PC-3 (cell line): Measurements from ENCODE around the gene WDR45. TPM values are rescaled to one million over a fixed set of nuclear protein-coding genes. Genes with fewer than 3 reads are reported as not detected.

Source experiments
- ATAC-seq: fragments of 200-7000 bp; cut with Tn5 transposase; 2 replicates; pipeline ENCODE4 v1.9.1; 2020; ENCODE audit warnings: mild to moderate bottlenecking, moderate library complexity
- BruUV-seq: library from RNA; stranded (reverse); fragments of 400-500 nt; replicated peaks from 2 replicates; lab custom pipeline; 2021; lab: Mats Ljungman, UMichigan
- CTCF ChIA-PET: fragments of 300-600 bp; sonication (Branson Sonifier 250); formaldehyde crosslinking; loops from one replicate; lab custom pipeline; 2022; ENCODE audit warnings: antibody characterized with exemption; lab: Charles Lee
- POLR2A ChIA-PET: fragments of 300-600 bp; sonication (Branson Sonifier 250); formaldehyde crosslinking; loops from one replicate; lab custom pipeline; 2022; ENCODE audit warnings: antibody characterized with exemption; ENCODE audit not compliant: unreplicated experiment; lab: Charles Lee
- DNase-seq: peaks from one replicate; pipeline ENCODE4 v3.0.0-alpha.2; 2015
- H2AFZ ChIP-seq: fragments of 300-600 bp; sonication (generic); 2 replicates; pipeline ENCODE4 v1.6.0; 2016; ENCODE audit warnings: antibody characterized with exemption, low read length
- H3F3A ChIP-seq: fragments of 300-600 bp; sonication (generic); one replicate; pipeline ENCODE4 v1.6.0; 2017; ENCODE audit warnings: antibody characterized with exemption, low read length, control low read depth, mild to moderate bottlenecking; ENCODE audit not compliant: unreplicated experiment
- H3K27ac ChIP-seq: fragments of 300-600 bp; sonication (generic); 2 replicates; pipeline ENCODE4 v1.5.1; 2016; ENCODE audit warnings: mild to moderate bottlenecking, low read length
- H3K27me3 ChIP-seq: fragments of 300-600 bp; sonication (generic); 2 replicates; pipeline ENCODE4 v1.6.1; 2016; ENCODE audit warnings: low read length, mixed read lengths
- H3K36me3 ChIP-seq: fragments of 300-600 bp; sonication (generic); 2 replicates; pipeline ENCODE4 v1.6.1; 2016; ENCODE audit warnings: low read depth, mixed run types, low read length, mixed read lengths
- H3K4me1 ChIP-seq: fragments of 300-600 bp; sonication (generic); 2 replicates; pipeline ENCODE4 v1.5.1; 2016; ENCODE audit warnings: low read length; ENCODE audit not compliant: insufficient read depth
- H3K4me2 ChIP-seq: fragments of 300-600 bp; sonication (generic); 2 replicates; pipeline ENCODE4 v1.6.0; 2016; ENCODE audit warnings: low read length
- H3K4me3 ChIP-seq: fragments of 300-600 bp; sonication (generic); 2 replicates; pipeline ENCODE4 v1.5.1; 2016; ENCODE audit warnings: mild to moderate bottlenecking, low read length, mixed read lengths
- H3K79me2 ChIP-seq: fragments of 300-600 bp; sonication (generic); 2 replicates; pipeline ENCODE4 v1.6.1; 2017; ENCODE audit warnings: low read length, mixed read lengths
- H3K9ac ChIP-seq: fragments of 300-600 bp; sonication (generic); 2 replicates; pipeline ENCODE4 v1.6.0; 2016; ENCODE audit warnings: mild to moderate bottlenecking, low read length
- H3K9me2 ChIP-seq: fragments of 300-600 bp; sonication (generic); replicated peaks from 2 replicates; pipeline ENCODE4 v1.6.1; 2016; ENCODE audit warnings: mixed run types, low read length, mixed read lengths
- H3K9me3 ChIP-seq: fragments of 300-600 bp; sonication (generic); 2 replicates; pipeline ENCODE4 v1.6.1; 2016; ENCODE audit warnings: low read length, mixed read lengths
- H4K20me1 ChIP-seq: fragments of 300-600 bp; sonication (generic); 2 replicates; pipeline ENCODE4 v1.6.1; 2016; ENCODE audit warnings: low read length, mixed read lengths
- CTCF ChIP-seq: fragments of 300-600 bp; sonication (generic); conservative IDR thresholded peaks from 2 replicates; pipeline ENCODE4 v1.5.1; 2017; ENCODE audit warnings: antibody characterized with exemption, low read depth, mild to moderate bottlenecking, low read length
- EZH2 ChIP-seq: fragments of 300-600 bp; sonication (generic); IDR thresholded peaks from one replicate; pipeline ENCODE4 v1.6.1; 2017; ENCODE audit warnings: antibody characterized with exemption, mild to moderate bottlenecking, low read length; ENCODE audit not compliant: unreplicated experiment
- EZH2phosphoT487 ChIP-seq: fragments of 300-600 bp; sonication (generic); IDR thresholded peaks from 2 replicates; pipeline ENCODE4 v1.6.1; 2018; ENCODE audit warnings: mild to moderate bottlenecking, antibody characterized with exemption, low read length, borderline replicate concordance
- intact Hi-C: fragments of 100-400 bp; cut with micrococcal nuclease; formaldehyde crosslinking; loops from 2 replicates; pipeline ENCODE4 v1.9.0; 2023
- total RNA-seq: library from RNA; depleted of rRNA; stranded (reverse); fragments of >200 nt; gene quantifications from 2 replicates; pipeline ENCODE4 v1.2.3, GENCODE V29; 2014

The WDR45 gene
- total RNA-seq, 1 experiment from 2014 or later = 27.2 TPM

GRCh38 chrX:49122499-49122898 is 42.8 kb upstream of the WDR45 start:
- no peak for DNase-seq
- ATAC-seq = no peak
- peak overlapping the region; percentile 98 for H3K4me3 ChIP-seq
- peaks cover 6% of the 10 kb centered on the region; the same call in 1 of the 2 replicates for H3K4me1 ChIP-seq
- H3K79me2 ChIP-seq = peaks cover 24% of the 10 kb centered on the region
- no peaks in the 10 kb centered on the region for H3K27me3 ChIP-seq
- H4K20me1 ChIP-seq = no peaks in the 10 kb centered on the region
- no peaks in the 10 kb centered on the region for H3K9me3 ChIP-seq
- H2AFZ ChIP-seq = no peak overlapping the region
- H3K9ac ChIP-seq = peak overlapping the region; percentile 92
- H3K36me3 ChIP-seq = peaks cover 7% of the 10 kb centered on the region; the same call in 1 of the 2 replicates
- TF ChIP-seq EZH2 (no peak), EZH2phosphoT487 (no peak), CTCF (no peak)
- CTCF ChIA-PET = no interaction called here
- peak overlapping the region; percentile 86 for H3K4me2 ChIP-seq
- no peaks in the 10 kb centered on the region for H3K9me2 ChIP-seq
- H3K27ac ChIP-seq = no peak overlapping the region
- no peaks in the 10 kb centered on the region for H3F3A ChIP-seq
- POLR2A ChIA-PET = interaction anchor here (0.6 kb wide), 1 partner anchor 425 kb away, joined by 4 read pairs; no protein-coding TSS in a partner anchor
- no TSS peak for BruUV-seq
- intact Hi-C loops = loop anchor here (5.0 kb wide), 1 partner anchor 40 kb away; the partner anchor contains the start of gene MAGIX

GRCh38 chrX:49120091-49120490 is 40.4 kb upstream of the WDR45 start:
- no peak overlapping the region for H3K9ac ChIP-seq
- CTCF ChIA-PET = no interaction called here
- H3K4me3 ChIP-seq = no peak overlapping the region
- peaks cover 24% of the 10 kb centered on the region for H3K79me2 ChIP-seq
- no peaks in the 10 kb centered on the region for H3K27me3 ChIP-seq
- no peaks in the 10 kb centered on the region for H3K9me3 ChIP-seq
- TF ChIP-seq EZH2phosphoT487 = no peak
- TF ChIP-seq CTCF = no peak; the same call in 1 of the 2 replicates
- TF ChIP-seq EZH2 = no peak
- no peak overlapping the region for H2AFZ ChIP-seq
- no peaks in the 10 kb centered on the region for H3F3A ChIP-seq
- H3K4me2 ChIP-seq = no peak overlapping the region
- intact Hi-C loops = loop anchor here (5.0 kb wide), 1 partner anchor 42 kb away; the partner anchor contains the start of gene MAGIX
- ATAC-seq = no peak
- H4K20me1 ChIP-seq = no peaks in the 10 kb centered on the region
- POLR2A ChIA-PET = no interaction called here
- no peak overlapping the region for H3K27ac ChIP-seq
- H3K4me1 ChIP-seq = peaks cover 6% of the 10 kb centered on the region; the same call in 1 of the 2 replicates
- no peaks in the 10 kb centered on the region for H3K9me2 ChIP-seq
- no peak for DNase-seq
- BruUV-seq = no TSS peak
- H3K36me3 ChIP-seq = peaks cover 7% of the 10 kb centered on the region; the same call in 1 of the 2 replicates

GRCh38 chrX:49117581-49117980 is 37.9 kb upstream of the WDR45 start:
- Histone ChIP-seq H3K4me2 (no peak overlapping the region), H3K9me3 (no peaks in the 10 kb centered on the region), H3F3A (no peaks in the 10 kb centered on the region), H3K9ac (no peak overlapping the region), H3K4me1 (peaks cover 5% of the 10 kb centered on the region; the same call in 1 of the 2 replicates), H3K27ac (no peak overlapping the region), H3K4me3 (no peak overlapping the region), H3K27me3 (no peaks in the 10 kb centered on the region), H3K36me3 (peaks cover 7% of the 10 kb centered on the region; the same call in 1 of the 2 replicates), H4K20me1 (no peaks in the 10 kb centered on the region), H3K9me2 (no peaks in the 10 kb centered on the region), H3K79me2 (peaks cover 14% of the 10 kb centered on the region), H2AFZ (no peak overlapping the region)
- BruUV-seq = no TSS peak
- CTCF ChIA-PET = no interaction called here
- no peak for TF ChIP-seq EZH2
- TF ChIP-seq EZH2phosphoT487 = no peak
- no peak for TF ChIP-seq CTCF
- DNase-seq = no peak
- ATAC-seq = no peak
- POLR2A ChIA-PET = no interaction called here
- intact Hi-C loops = no loop called here
